Ishikawa (cell line): ENCODE measurements around the gene WWOX.

ENCODE experiments used
- CEBPB ChIP-seq: IDR thresholded peaks from 2 replicates; pipeline ENCODE4 v1.6.1; 2012
- CREB1 ChIP-seq: IDR thresholded peaks from 2 replicates; pipeline ENCODE4 v1.6.1; 2012; ENCODE audit warnings: low read depth
- EGR1 ChIP-seq: IDR thresholded peaks from 2 replicates; pipeline ENCODE4 v1.6.1; 2012
- EP300 ChIP-seq: IDR thresholded peaks from 2 replicates; pipeline ENCODE4 v1.6.1; 2012; ENCODE audit warnings: borderline replicate concordance
- FOXM1 ChIP-seq: IDR thresholded peaks from 2 replicates; pipeline ENCODE4 v1.6.1; 2012; ENCODE audit warnings: low read depth, borderline replicate concordance
- MAX ChIP-seq: IDR thresholded peaks from 2 replicates; pipeline ENCODE4 v1.6.1; 2012
- NFIC ChIP-seq: IDR thresholded peaks from 2 replicates; pipeline ENCODE4 v1.6.1; 2012
- RAD21 ChIP-seq: IDR thresholded peaks from 2 replicates; pipeline ENCODE4 v1.6.1; 2012; ENCODE audit warnings: low read depth
- TAF1 ChIP-seq: IDR thresholded peaks from 2 replicates; pipeline ENCODE4 v1.6.1; 2012; ENCODE audit warnings: low read depth, mild to moderate bottlenecking
- TCF12 ChIP-seq: IDR thresholded peaks from 2 replicates; pipeline ENCODE4 v1.6.1; 2012; ENCODE audit warnings: low read depth
- TEAD4 ChIP-seq: IDR thresholded peaks from 2 replicates; pipeline ENCODE4 v1.6.1; 2012
- YY1 ChIP-seq: IDR thresholded peaks from 2 replicates; pipeline ENCODE4 v1.6.1; 2012; ENCODE audit warnings: low read depth
- ZBTB7A ChIP-seq: IDR thresholded peaks from 2 replicates; pipeline ENCODE4 v1.6.1; 2012; ENCODE audit warnings: low read depth
- TF ChIP-seq, protein P1 (sequence below): IDR thresholded peaks from 2 replicates; pipeline ENCODE4 v1.6.1; 2012; ENCODE audit warnings: low read depth, mild to moderate bottlenecking
- TF ChIP-seq, protein P2 (sequence below): IDR thresholded peaks from 2 replicates; pipeline ENCODE4 v1.6.1; 2012

WWOX gene

DNA sequence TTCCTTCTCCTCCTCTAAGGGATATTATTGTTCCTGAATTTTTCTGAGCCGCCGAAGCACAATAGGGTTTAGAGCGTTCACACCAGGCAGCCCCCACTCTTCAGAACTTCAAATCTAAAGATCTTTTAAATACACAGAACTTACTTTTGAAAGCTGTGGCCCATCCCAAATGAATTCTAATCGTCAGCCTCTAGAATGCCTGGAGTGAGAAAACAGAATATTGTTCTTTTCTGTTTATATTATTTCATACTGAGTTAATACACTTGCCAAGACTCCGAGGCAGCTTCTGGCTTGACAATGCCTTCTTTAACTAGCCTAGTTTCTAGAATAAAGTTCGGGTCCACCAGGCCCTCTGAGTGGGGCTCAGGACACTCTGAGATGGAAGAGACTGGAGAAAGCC lies 405.6 kb downstream of the WWOX start:
- TF ChIP-seq TCF12 (no peak), EP300 (no peak), RAD21 (no peak), FOXM1 (no peak), TAF1 (no peak), ZBTB7A (no peak), CEBPB (no peak), MAX (no peak), CREB1 (no peak), EGR1 (no peak), NFIC (no peak), TEAD4 (no peak), YY1 (no peak)
- TF ChIP-seq, protein P1, sequence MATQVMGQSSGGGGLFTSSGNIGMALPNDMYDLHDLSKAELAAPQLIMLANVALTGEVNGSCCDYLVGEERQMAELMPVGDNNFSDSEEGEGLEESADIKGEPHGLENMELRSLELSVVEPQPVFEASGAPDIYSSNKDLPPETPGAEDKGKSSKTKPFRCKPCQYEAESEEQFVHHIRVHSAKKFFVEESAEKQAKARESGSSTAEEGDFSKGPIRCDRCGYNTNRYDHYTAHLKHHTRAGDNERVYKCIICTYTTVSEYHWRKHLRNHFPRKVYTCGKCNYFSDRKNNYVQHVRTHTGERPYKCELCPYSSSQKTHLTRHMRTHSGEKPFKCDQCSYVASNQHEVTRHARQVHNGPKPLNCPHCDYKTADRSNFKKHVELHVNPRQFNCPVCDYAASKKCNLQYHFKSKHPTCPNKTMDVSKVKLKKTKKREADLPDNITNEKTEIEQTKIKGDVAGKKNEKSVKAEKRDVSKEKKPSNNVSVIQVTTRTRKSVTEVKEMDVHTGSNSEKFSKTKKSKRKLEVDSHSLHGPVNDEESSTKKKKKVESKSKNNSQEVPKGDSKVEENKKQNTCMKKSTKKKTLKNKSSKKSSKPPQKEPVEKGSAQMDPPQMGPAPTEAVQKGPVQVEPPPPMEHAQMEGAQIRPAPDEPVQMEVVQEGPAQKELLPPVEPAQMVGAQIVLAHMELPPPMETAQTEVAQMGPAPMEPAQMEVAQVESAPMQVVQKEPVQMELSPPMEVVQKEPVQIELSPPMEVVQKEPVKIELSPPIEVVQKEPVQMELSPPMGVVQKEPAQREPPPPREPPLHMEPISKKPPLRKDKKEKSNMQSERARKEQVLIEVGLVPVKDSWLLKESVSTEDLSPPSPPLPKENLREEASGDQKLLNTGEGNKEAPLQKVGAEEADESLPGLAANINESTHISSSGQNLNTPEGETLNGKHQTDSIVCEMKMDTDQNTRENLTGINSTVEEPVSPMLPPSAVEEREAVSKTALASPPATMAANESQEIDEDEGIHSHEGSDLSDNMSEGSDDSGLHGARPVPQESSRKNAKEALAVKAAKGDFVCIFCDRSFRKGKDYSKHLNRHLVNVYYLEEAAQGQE, result no peak
- TF ChIP-seq, protein P2, sequence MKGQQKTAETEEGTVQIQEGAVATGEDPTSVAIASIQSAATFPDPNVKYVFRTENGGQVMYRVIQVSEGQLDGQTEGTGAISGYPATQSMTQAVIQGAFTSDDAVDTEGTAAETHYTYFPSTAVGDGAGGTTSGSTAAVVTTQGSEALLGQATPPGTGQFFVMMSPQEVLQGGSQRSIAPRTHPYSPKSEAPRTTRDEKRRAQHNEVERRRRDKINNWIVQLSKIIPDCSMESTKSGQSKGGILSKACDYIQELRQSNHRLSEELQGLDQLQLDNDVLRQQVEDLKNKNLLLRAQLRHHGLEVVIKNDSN, result no peak

- no peak for TF ChIP-seq TAF1
- no peak for TF ChIP-seq EP300
- TF ChIP-seq TCF12, result no peak
- TF ChIP-seq, protein P2, result no peak
- no peak for TF ChIP-seq FOXM1
- no peak for TF ChIP-seq EGR1
- TF ChIP-seq MAX, result no peak
- no peak for TF ChIP-seq RAD21
- no peak for TF ChIP-seq CEBPB
- no peak for TF ChIP-seq CREB1
Measured at GRCh38 chr16:78505544-78506366, 406.3 kb downstream of the WWOX start.

GRCh38 chr16:78506367-78507193 lies 407.1 kb downstream of the WWOX start:
- TF ChIP-seq NFIC (no peak), TAF1 (no peak), ZBTB7A (no peak), EP300 (no peak), MAX (no peak), YY1 (no peak)
- TF ChIP-seq, protein P2, result no peak
- TF ChIP-seq, protein P1, result no peak

DNA sequence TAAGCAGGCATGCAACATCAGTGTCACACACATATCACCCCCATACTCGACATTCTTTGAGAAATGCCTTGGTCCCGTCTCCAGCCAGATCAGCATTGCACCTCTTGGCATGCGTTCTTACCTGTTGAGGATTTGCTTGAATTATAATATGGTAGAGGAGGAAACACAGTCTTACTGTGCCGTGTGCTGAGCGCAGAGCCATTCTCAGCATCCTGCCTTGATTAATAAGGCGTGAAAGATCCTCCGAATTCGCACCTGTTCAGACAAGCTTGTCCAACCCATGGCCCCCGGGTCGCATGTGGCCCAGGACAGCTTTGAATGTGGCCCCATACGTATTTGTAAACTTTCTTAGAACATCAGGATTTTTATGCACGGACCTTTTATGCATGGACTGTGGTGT lies 408.1 kb downstream of the WWOX start:
- TF ChIP-seq TAF1, result no peak
- no peak for TF ChIP-seq YY1
- TF ChIP-seq TEAD4, result no peak
- TF ChIP-seq, protein P2, result no peak
- TF ChIP-seq CEBPB, result no peak
- no peak for TF ChIP-seq FOXM1
- no peak for TF ChIP-seq EGR1
- no peak for TF ChIP-seq MAX
- no peak for TF ChIP-seq RAD21
- TF ChIP-seq, protein P1, result no peak
- no peak for TF ChIP-seq TCF12
- no peak for TF ChIP-seq EP300
- no peak for TF ChIP-seq CREB1
- no peak for TF ChIP-seq ZBTB7A
